Adrenal gland (tissue), 5 donors: Measurements from ENCODE around the gene RGS6.

Experiments
- CTCF ChIP-seq, 6 experiments: fragments of 450-650 bp in 4 of 6; fragments of 200-600 bp in 2 of 6; sonication (generic) in 1 of 6; IDR thresholded peaks; 1 replicate in 5 of 6; 2 replicates in 1 of 6; pipeline versions ENCODE4 v1.5.1 to v1.8.0; 2016 to 2021; ENCODE audit warnings: antibody characterized with exemption in 6 of 6, mild to moderate bottlenecking in 2 of 6, moderate library complexity in 1 of 6
- POLR2A ChIP-seq, 2 donors: fragments of 450-650 bp; IDR thresholded peaks; one replicate each; pipeline ENCODE4 v1.6.1; 2017; ENCODE audit warnings: antibody characterized with exemption in 2 of 2, mild to moderate bottlenecking in 2 of 2, moderate library complexity in 1 of 2
- donor health status: DM: no; HTN: no; CAD: no.

GRCh38 chr14:72607386-72608130 is 675.3 kb downstream of the RGS6 start:
- TF ChIP-seq CTCF (IDR thresholded peaks at IDR 0.05) (no peak), POLR2A (IDR thresholded peaks at IDR 0.05) (no peak)
